Testis (tissue), 3 donors: ENCODE measurements around the gene DIS3L. TPM values are rescaled to one million over a fixed set of nuclear protein-coding genes. Genes with fewer than 3 reads are reported as not detected.

ENCODE experiments used
- DNase-seq: peaks from one replicate; pipeline ENCODE4 v3.0.0-alpha.2; 2019
- H3K27ac ChIP-seq, 2 donors: fragments of 200-600 bp; sonication (generic); one replicate each; pipeline ENCODE4 v1.5.1; 2019
- H3K27me3 ChIP-seq: fragments of 200-600 bp; sonication (generic); one replicate; pipeline ENCODE4 v1.5.1; 2019
- H3K36me3 ChIP-seq: fragments of 200-600 bp; sonication (generic); one replicate; pipeline ENCODE4 v1.5.1; 2017; ENCODE audit warnings: low read depth; ENCODE audit errors: missing control alignments
- H3K4me1 ChIP-seq: fragments of 200-600 bp; sonication (generic); one replicate; pipeline ENCODE4 v1.5.1; 2019
- H3K4me3 ChIP-seq, 2 donors: fragments of 200-600 bp; sonication (generic); one replicate each; pipeline ENCODE4 v1.5.1; 2017 to 2019
- H3K9me3 ChIP-seq: fragments of 200-600 bp; sonication (generic); one replicate; pipeline ENCODE4 v1.5.1; 2017
- POLR2A ChIP-seq: fragments of 450-650 bp; IDR thresholded peaks from one replicate; pipeline ENCODE4 v1.6.1; 2017; ENCODE audit warnings: antibody characterized with exemption, mild to moderate bottlenecking, moderate library complexity
- WGBS, 2 donors: methylation state at CpG; one replicate each; pipeline ENCODE4 v1.1.5; 2018; 5-methylcytosine and 5-hydroxymethylcytosine counted together
- intact Hi-C: fragments of 100-400 bp; cut with DNase I; formaldehyde crosslinking; loops from one replicate; pipeline ENCODE4 v1.15.1; 2023; ENCODE audit warnings: low total_unique reads
- polyA plus RNA-seq: library from polyadenylated mRNA; stranded (reverse); fragments of 350-450 nt; fragmentation: Illumina TruSeq; extraction: RNeasy Lipid Tissue Mini Kit (QIAGEN cat#74804); gene quantifications from one replicate; pipeline ENCODE4 v1.2.3, GENCODE V29; 2014; ENCODE audit warnings: low read depth, low replicate concordance; ENCODE audit not compliant: insufficient read depth
- total RNA-seq, 2 donors: library from RNA; depleted of rRNA; stranded (reverse); fragments of >200 nt; gene quantifications; one replicate each; pipeline ENCODE4 v1.2.3, GENCODE V29; 2016
- TF ChIP-seq, protein P1 (sequence below), 3 experiments: fragments of 450-650 bp in 2 of 3; fragments of 200-600 bp in 1 of 3; sonication (generic) in 1 of 3; IDR thresholded peaks; one replicate each; pipeline ENCODE4 v1.5.1; 2016 to 2019; ENCODE audit warnings: antibody characterized with exemption in 3 of 3, mild to moderate bottlenecking in 2 of 3, moderate library complexity in 1 of 3

Gene DIS3L
- total and polyA plus RNA-seq, 3 donors from 2014 or later: 46.3 to 51.8 (median 48.7) TPM

DNA sequence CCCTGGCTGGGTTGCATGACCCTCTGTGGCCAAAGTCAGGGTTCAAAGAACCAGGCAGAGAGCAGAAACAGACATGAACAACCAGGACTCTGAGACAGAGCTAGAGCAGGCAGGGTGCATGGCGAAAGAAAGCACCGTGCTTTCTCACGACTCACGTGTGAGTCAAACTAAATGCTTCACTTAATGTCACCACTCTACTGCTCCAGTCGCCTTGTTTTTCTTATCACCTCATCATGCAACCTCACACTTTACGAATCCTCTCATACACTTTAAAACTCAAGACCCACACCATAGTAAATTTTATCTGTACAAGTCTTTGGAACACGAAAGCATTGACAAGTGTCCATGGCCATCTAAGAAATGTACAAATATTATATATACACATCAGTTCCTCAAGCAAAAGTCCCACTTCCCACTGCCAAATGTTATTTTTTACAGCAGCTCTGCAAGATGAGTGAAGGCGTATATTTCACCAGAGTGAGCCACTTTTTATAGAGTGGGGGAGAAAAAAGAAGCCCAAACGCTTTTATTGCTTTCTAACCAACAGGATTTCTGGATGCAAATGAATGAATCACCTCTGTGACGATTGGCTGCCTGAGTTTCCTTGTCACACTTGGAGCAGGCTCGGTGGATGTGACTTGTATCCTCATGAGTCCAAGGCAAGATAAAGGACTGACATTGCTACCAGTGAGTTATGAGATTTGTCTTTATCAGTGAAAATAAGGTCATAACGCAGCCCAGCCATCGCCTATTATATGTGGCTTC is 23.9 kb upstream of the DIS3L start:
- H3K27me3 ChIP-seq: no peaks in the 10 kb centered on the region
- no peaks in the 10 kb centered on the region for H3K4me1 ChIP-seq
- DNase-seq: no peak
- H3K9me3 ChIP-seq: no peaks in the 10 kb centered on the region
- intact Hi-C loops: no loop called here
- no peaks in the 10 kb centered on the region for H3K36me3 ChIP-seq
- no peak overlapping the region for H3K27ac ChIP-seq
- H3K4me3 ChIP-seq: no peak overlapping the region
- 69 to 72% methylated on average over 13 of the region's 13 CpGs for WGBS, 2 donors
- no peak for TF ChIP-seq POLR2A
- TF ChIP-seq, protein P1, sequence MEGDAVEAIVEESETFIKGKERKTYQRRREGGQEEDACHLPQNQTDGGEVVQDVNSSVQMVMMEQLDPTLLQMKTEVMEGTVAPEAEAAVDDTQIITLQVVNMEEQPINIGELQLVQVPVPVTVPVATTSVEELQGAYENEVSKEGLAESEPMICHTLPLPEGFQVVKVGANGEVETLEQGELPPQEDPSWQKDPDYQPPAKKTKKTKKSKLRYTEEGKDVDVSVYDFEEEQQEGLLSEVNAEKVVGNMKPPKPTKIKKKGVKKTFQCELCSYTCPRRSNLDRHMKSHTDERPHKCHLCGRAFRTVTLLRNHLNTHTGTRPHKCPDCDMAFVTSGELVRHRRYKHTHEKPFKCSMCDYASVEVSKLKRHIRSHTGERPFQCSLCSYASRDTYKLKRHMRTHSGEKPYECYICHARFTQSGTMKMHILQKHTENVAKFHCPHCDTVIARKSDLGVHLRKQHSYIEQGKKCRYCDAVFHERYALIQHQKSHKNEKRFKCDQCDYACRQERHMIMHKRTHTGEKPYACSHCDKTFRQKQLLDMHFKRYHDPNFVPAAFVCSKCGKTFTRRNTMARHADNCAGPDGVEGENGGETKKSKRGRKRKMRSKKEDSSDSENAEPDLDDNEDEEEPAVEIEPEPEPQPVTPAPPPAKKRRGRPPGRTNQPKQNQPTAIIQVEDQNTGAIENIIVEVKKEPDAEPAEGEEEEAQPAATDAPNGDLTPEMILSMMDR (IDR thresholded peaks at IDR 0.05): no peak

DNA sequence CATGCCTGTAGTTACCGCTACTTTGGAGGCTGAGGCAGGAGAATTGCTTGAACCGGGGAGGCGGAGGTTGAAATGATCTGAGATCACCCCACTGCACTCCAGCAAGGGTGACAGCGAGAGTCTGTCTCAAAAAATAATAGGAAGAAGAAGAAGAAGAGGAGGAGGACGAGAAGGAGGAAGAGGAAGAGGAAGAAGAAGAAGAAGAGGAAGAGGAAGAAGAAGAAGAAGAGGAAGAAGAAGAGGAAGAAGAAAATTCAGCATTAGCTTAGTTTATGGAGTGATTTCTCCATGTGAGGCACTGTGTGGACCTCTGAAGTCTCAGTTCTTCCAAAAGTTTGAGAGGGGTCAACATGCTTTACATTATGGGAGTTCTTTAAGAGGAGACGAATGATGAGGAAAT is 22.4 kb upstream of the DIS3L start:
- no peaks in the 10 kb centered on the region for H3K9me3 ChIP-seq
- H3K4me1 ChIP-seq: no peaks in the 10 kb centered on the region
- intact Hi-C loops: no loop called here
- H3K27me3 ChIP-seq: no peaks in the 10 kb centered on the region
- H3K27ac ChIP-seq: no peak overlapping the region
- H3K4me3 ChIP-seq: no peak overlapping the region
- DNase-seq: no peak
- no peak for TF ChIP-seq POLR2A
- TF ChIP-seq, protein P1 (IDR thresholded peaks at IDR 0.05): no peak
- H3K36me3 ChIP-seq: no peaks in the 10 kb centered on the region
- WGBS, 2 donors: 69 to 76% methylated on average over 6 of the region's 6 CpGs

DNA sequence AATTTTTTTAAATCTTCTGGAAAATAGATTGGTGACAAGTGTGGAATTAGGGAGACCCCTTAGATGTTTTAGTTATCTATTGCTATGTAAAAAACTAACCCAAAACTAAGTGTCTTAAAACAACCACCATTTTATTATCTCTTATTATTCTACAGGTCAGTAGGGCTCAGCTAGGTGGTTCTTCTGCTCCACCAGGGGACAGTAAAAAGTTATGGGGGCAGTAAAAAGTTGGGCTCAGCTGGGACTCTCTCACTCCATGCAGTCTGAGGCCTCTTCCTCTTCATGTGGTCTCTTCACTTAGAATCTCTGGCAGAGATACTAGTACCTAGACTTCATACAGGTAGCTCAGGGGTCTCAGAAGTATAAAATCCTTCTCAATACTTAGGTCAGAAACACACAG is 18.0 kb upstream of the DIS3L start:
- no peaks in the 10 kb centered on the region for H3K4me1 ChIP-seq
- H3K9me3 ChIP-seq: no peaks in the 10 kb centered on the region
- no peaks in the 10 kb centered on the region for H3K36me3 ChIP-seq
- DNase-seq: no peak
- H3K27me3 ChIP-seq: no peaks in the 10 kb centered on the region
- no peak for TF ChIP-seq POLR2A
- TF ChIP-seq, protein P1 (IDR thresholded peaks at IDR 0.05): no peak
- intact Hi-C loops: no loop called here
- H3K27ac ChIP-seq: no peak overlapping the region
- H3K4me3 ChIP-seq: no peak overlapping the region

DNA sequence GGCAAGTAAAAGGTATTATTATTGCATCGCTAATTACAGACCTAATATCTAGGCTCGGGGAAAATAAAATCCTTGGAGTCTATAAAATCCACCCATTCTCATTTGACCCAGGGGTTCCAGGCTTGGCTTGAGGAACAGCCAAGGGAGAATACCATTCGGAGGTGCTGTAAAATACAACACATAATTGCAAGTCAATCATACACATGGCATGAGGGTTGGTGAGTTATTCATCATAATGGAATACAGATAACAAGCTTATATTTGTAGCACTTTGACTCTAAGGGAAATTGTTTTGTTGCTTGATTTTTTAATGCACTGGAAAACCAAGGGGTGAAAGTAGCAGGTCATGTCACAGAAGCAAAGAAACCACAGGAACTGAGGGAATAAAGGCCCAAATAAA is 16.8 kb upstream of the DIS3L start:
- H3K27ac ChIP-seq: no peak overlapping the region
- intact Hi-C loops: no loop called here
- no peak for DNase-seq
- no peaks in the 10 kb centered on the region for H3K27me3 ChIP-seq
- H3K9me3 ChIP-seq: no peaks in the 10 kb centered on the region
- WGBS, 2 donors: 91 to 95% methylated on average over 3 of the region's 3 CpGs
- H3K36me3 ChIP-seq: no peaks in the 10 kb centered on the region
- TF ChIP-seq, protein P1 (IDR thresholded peaks at IDR 0.05): no peak
- TF ChIP-seq POLR2A: no peak
- no peak overlapping the region for H3K4me3 ChIP-seq
- no peaks in the 10 kb centered on the region for H3K4me1 ChIP-seq

DNA sequence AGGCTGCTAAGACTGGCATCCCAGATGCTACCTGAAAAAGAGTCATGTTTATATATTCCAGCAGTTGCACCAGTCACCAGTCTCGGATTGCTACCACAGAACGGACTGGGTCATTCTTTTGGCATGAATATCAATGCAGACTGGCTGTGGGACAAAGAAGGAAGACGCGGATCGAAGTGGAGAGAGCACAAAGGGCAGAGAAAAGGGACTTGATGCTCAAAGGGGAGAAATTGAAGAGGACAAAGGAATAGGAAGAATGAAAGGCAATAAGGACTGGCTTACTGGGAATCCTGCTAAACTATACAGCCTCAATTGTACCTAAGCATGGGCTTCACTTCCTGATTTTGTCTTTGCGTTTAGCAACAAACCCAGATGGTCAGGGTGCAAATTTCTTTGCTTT is 15.3 kb upstream of the DIS3L start:
- Histone ChIP-seq H3K27ac (no peak overlapping the region), H3K4me1 (no peaks in the 10 kb centered on the region), H3K27me3 (no peaks in the 10 kb centered on the region), H3K36me3 (no peaks in the 10 kb centered on the region), H3K9me3 (no peaks in the 10 kb centered on the region), H3K4me3 (no peak overlapping the region)
- DNase-seq: no peak
- WGBS, 2 donors: 82 to 86% methylated on average over 6 of the region's 6 CpGs
- TF ChIP-seq, protein P1 (IDR thresholded peaks at IDR 0.05): no peak
- no peak for TF ChIP-seq POLR2A
- intact Hi-C loops: no loop called here
